Left lobe of liver (tissue), 2 donors: ENCODE results near the gene TOP2A. TPM values are rescaled to one million over a fixed set of nuclear protein-coding genes. Genes with fewer than 3 reads are reported as not detected.
A peak's percentile ranks its signal among the peaks of the same experiment; 100 is the strongest.
"Not testable (repeated sequence)": the region's sequence is repeated elsewhere in the genome, so short reads cannot be mapped to it uniquely, and the experiment has no call there.

Source experiments
- ATAC-seq: fragments of 200-7000 bp; cut with Tn5 transposase; one replicate; pipeline ENCODE4 v1.9.1; 2020; ENCODE audit warnings: mild to moderate bottlenecking, moderate library complexity
- DNase-seq: peaks from one replicate; pipeline ENCODE4 v3.0.0-alpha.2; 2020; ENCODE audit warnings: low spot score
- total RNA-seq: library from RNA; stranded (reverse); gene quantifications from one replicate; pipeline ENCODE4 v1.2.1, GENCODE V29; 2021
- donor health status: DM: no; HTN: no; CAD: no; lungs with moderate emphysema.
- donor health status: DM: no; HTN: yes; CAD: no.

The TOP2A gene
- total RNA-seq, 1 donor from 2014 or later, result 1.8 TPM

DNA sequence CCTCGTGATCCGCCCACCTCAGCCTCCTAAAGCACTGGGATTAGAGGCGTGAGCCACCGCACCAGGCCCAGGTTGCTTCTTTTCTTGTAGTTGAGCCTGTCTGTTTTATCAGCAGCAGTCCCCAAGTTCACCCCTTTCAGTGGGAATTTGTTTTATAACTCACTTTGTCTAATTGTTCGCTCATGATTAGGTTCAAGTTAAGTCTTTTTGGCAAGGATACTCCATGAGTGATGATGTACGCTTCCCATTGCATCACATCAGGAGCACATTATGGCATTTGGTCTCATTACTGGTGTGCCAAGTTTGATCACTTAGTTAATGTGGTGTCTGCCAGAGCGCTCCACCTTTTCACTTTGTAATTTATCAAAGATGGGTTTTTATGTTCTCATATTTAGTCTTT lies 38.7 kb downstream of the TOP2A start:
- ATAC-seq (no peak), DNase-seq (no peak)

DNA sequence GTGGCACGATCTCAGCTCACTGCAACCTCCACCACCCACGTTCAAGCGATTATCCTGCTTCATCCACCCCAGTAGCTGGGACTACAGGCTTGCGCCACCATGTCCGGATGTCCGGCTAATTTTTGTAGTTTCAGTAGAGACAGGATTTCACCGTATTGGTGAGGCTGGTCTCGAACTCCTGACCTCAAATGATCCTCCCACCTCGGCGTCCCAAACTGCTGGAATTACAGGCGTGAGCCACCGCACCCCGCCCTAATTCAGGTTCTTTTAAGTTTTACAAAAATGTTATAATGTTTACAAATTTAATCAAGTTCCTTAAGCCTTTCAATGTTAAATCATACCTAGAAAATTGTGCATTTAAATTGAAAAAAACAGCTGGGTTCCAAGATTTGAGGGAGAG lies 39.9 kb downstream of the TOP2A start:
- DNase-seq, result no peak
- no peak for ATAC-seq

DNA sequence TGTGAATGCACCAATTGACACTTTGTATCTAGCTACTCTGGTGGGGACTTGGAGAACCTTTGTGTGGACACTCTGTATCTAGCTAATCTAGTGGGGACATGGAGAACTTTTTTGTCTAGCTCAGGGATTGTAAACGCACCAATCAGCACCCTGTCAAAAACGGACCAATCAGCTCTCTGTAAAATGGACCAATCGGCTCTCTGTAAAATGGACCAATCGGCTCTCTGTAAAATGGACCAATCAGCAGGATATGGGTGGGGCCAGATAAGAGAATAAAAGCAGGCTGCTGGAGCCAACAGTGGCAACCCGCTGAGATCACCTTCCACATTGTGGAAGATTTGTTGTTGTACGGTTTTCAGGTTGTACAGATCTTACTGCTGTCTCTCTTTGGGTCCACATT lies 41.2 kb downstream of the TOP2A start:
- not testable (repeated sequence) for DNase-seq, ATAC-seq

DNA sequence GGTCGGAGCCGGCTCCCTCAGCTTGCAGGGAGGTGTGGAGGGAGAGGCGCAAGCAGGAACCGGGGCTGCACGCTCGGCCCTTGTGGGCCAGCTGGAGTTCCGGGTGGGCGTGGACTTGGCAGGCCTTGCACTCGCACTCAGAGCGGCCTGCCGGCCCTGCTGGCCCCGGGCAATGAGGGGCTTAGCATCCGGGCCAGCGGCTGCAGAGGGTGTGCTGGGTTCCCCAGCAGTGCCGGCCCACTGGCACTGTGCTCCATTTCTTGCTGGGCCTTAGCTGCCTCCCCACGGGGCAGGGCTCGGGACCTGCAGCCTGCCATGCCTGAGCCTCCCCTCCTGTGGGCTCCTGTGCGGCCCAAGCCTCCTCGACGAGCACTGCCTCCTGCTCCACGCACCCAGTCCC lies 41.9 kb downstream of the TOP2A start:
- peak; percentile 27 for DNase-seq
- not testable (repeated sequence) for ATAC-seq

DNA sequence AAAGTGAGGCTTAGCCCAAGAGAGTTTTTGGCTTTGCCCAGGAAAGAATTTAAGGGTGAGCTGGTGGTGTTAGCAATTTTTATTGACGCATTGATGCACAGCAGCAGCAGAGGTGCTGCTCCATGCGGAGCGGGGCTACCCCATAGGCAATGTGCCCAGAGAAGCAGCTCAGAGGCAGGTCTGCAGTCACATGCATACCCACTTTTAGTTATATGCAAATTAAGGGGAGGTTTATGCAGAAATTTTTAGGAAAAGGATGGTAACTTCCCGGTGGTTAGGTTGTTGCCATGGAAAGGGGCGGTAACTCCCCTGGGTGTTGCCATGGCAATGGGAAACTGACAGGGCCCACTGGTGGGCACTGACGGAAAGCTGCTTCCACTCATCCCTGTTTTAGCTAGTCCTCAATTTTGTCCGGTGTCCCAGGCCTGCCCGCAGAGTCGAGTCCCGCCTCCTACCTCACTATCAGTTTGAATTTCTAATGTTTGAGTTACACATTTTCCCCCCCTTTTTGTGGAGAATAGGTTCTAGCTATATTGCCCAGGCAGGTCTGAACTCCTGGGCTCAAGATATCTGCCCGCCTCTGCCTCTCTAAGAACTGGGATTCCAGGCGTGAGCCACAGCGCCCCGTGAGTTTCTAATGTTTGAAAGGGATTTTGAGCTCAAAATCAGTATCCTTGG lies 42.7 kb downstream of the TOP2A start:
- ATAC-seq (no peak), DNase-seq (peak; percentile 15)

DNA sequence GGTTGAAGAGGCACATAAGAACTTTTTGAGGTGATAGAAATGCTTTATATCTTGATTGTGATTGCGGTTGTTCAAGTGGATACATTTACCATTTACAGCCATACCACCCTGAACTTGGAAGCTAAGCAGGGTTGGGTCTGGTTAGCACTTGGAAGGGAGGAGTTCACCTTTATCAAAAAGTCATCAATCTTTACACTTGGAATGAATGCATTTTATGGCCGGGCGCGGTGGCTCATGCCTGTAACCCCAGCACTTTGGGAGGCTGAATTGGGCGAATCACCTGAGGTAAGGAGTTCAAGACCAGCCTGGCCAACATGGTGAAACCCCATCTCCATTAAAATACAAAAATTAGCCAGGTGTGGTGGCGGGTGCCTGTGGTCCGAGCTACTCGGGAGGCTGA lies 43.7 kb downstream of the TOP2A start:
- DNase-seq, result peak; percentile 8
- ATAC-seq, result no peak

DNA sequence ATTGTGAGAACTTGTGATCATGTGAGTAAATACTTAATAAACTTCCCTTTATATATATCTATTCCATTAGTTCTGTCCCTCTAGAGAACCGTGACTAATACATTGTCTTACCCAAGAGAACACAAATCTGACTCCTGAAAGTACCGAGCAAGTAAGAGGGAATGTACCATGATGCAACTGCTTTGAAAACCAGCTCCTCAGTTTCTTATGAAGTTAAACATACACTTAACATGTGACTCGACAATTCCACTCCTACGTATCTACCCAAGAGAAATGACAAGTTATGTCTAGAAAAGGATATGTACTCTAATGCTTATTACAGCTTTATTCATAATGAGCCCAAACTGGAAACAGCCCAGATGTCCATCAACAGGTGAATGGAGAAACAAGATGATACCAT lies 44.4 kb downstream of the TOP2A start:
- no peak for ATAC-seq

DNA sequence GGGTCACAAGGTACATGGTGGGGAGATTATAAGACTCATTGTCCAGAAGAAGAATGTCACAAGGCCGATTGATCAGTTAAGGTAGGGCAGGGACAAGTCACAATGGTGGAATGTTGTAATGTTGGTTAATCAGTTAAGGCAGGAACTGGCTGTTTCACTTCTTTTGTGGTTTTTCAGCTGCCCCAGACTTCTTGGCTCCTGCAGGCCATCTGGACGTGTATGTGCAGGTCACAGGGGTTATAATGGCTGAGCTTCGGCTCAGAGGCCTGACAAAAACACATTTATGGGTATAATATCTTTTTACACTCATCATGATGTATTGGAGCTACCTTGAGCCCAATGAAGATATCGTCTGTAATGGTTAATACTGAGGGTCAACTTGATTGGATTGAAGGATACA lies 45.1 kb downstream of the TOP2A start:
- DNase-seq, ATAC-seq: not testable (repeated sequence)

More for the DNA sequence above, 44.4 kb downstream of the TOP2A start:
- no peak for DNase-seq

DNA sequence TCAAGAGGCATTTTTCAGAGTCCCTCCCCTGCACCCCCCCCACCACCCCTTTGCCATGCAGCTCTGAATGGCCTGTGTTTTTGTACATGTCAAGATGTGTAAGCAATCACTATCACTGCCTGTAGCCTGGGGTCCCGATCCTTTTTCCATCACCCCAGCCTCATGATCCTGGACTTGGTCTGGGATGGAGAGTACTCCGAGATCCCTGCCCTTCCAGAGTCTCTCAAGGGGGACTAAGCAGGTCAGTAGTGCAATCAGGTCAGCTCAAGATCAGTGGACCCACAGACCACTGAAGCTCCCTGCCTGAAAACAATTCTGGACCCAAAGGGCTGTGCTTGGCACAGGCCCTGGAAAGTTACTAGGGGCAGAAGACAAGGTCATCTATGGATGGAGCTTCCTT lies 45.7 kb downstream of the TOP2A start:
- DNase-seq, result peak; percentile 11

DNA sequence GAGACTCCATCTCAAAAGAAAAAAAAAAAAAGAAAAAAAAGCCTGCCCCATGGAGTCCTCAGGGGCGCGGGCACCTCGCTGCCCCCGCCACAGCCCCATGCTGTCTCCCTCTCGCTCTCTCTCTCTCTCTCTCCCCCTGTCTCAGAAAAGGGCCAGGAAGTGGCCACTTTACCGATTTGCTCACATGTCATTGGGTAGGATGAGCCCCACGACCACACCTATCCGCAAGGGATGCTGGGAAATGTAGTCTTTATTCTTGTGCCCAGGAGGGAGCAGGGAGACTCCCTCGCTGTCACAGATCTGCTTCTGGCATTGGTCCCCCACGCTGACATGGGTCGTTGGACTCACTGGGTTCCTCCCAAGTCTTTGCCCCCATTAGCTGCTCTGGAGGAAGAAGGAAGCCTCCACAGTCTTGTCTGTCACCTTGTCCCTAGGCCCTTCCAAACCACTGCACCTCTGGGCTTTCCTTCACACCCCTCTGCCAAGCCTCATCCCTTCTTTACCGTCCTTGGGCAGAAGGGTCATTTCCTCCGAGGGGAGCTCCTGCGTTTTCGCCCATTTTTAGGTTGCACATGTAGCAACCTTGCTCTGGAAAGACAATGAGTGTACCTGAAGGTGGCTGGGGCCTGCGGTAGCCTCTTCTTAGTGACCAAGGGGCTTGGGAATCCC lies 46.3 kb downstream of the TOP2A start:
- ATAC-seq, result no peak
- DNase-seq, result peak; percentile 28

More for the DNA sequence above, 45.7 kb downstream of the TOP2A start:
- no peak for ATAC-seq

DNA sequence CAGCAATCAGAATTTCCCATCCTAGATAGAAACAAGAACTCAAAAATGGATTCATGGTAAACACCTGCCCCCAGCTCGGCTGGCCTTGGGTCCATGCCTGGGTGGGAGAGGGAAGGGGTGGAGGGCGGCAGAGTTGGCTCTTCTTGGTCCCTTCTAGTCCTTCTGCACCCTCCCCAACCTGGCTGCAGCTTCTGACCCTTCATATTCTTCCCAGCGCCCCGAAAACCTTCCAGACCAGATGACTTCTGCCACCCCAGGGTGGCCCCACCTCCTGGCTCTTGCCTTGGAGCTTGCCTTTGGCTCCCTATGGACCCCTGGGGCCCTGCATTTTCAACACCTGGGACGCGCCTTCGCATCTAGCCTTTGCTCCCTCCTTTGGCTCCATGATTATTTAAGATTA lies 47.8 kb downstream of the TOP2A start:
- ATAC-seq, result no peak
- no peak for DNase-seq

DNA sequence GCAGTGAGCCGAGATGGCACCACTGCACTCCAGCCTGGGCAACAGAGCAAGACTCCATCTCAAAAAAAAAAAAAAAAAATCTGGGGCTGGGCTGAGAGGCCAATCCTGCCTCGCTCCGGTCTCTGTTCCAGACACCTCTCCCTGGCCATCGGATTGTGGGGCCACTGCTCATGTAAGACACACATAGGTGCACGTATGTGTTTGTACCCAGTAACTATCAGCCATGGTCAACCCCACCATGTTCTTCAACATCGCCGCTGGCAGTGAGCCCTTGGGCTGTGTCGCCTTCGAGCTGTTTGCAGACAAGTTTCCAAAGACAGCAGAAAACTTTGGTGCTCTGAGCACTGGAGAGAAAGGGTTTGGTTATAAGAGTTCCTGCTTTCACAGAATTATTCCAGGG lies 50.0 kb downstream of the TOP2A start:
- not testable (repeated sequence) for DNase-seq, ATAC-seq

DNA sequence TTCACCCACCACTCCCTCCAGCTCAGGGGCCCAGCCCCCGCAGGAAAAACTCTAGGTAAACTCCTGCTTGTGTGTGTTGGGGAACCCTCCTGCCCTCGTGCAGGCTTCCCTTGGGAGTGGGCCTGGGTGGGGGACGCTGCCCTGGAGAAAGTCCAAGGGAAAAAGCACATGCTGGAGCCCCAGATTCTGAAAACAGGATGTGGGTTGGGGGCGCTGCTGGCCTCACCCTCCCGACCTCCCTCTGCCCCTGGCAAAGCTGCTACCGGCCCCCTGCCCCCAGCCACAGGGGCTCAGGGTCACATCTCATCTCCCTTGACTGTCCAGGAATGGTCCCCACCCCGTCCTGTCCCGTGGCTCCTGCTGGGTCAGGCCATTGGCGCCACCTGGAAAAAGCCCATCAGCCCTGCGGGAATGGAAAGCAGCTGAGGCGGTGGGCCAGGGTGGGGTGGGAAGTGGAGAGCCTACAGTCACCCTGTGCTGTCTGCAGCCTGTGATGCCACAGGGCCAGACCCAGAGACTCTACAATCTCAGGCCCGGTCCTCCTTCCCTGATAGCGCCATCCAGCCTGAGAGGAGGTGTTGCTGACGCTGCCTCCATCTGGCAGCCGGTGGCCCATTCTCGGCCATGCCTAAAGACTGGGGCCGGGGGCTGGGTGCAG lies 50.7 kb downstream of the TOP2A start:
- DNase-seq, result no peak
- ATAC-seq, result no peak

DNA sequence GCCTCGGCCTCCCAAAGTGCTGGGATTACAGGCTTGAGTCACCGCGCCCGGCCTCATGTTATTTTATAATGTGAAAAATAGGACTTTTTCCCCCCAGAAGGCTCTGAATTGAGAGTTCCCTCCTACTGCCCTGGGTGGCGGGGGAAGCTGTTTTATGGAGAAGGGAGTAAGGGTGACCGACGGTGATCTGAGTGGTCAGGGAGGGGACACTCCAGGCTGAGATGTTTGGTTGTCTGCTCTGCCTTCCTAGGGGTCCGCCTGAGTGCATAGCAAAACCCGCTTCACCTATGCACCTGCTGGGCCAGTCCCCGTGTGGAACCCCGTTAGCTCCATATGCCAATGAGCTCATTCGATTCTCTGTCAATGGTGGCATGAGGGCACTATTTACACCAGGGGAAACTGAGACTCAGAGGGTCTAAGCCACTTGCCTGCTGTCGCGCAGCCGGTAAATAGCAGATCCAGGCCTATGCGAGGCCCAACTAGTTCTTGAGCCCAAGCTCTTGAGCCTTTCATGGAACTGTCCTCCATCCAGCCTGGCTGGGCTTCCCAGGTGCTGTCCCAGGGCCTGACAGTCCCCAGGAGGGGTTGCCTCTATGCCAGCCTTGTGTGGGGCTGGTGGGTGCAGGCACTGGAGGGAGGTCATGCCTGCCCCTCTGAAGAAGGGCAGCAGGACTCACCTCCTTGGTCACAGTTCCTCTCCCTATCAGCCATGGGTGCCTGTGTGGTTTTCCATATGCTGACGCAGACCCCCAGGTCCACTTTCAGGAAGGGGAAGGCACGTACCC lies 51.4 kb downstream of the TOP2A start:
- DNase-seq, result no peak
- no peak for ATAC-seq

DNA sequence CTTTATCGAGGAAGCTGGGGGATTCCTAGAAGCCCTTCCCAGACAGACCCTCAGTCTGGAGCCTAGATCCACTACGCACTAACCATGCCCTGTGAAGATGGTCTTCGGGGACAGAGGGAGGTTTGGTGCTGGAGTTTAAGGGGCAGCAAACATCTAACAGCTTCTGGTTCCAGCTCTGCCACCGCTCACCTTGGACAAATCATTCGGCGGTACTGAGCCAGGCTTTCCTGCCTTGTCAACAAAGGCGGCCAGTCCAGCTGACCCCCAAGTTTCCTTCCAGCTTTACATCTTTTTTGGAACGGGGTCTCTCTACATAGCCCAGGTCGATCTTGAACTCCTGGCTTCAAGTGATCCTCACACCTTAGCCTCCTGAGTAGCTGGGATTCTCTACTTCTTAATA lies 52.8 kb downstream of the TOP2A start:
- ATAC-seq, result no peak
- no peak for DNase-seq

DNA sequence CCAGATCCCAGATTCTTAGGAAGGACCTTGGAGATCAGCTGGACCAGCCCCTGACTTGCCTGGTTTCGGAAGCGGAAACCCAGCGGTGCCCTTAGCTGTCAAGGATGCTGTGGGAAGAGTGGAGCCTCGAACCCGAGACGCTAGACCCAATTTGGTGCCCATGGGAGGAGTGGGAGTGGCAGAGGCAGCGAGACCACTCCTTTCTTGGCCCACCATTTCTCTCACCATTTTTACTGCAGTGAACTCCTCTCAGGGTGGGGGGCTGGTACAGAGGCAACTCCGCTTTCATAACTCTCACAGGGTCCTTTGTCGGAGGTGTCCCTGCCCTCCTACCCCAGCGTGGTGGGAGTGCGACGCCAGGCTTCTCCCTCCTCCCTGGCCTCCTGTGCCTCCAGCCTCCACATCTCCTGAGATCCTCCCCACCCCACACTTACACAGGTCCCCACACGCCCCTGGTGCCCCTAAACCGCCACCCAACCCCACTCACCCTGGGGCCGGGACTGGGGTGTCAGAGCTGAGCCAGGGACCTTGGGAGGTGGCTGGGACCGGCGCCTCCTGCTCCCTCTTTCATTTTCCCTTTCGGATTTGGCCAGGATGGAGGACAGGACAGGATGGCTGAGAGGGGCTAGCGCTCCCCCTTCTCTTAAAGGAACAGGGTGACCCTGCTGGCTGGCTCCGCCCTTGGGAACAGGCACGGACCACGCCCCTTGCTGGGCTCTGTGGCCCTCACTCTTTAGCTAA lies 53.4 kb downstream of the TOP2A start, which contains the start of gene GJD3:
GJD3 (minus strand) TSS at position 617 of the 741 bp plus-strand sequence. CDS start 922 bp downstream, outside the sequence.
- DNase-seq, result peak; percentile 44
- no peak for ATAC-seq

DNA sequence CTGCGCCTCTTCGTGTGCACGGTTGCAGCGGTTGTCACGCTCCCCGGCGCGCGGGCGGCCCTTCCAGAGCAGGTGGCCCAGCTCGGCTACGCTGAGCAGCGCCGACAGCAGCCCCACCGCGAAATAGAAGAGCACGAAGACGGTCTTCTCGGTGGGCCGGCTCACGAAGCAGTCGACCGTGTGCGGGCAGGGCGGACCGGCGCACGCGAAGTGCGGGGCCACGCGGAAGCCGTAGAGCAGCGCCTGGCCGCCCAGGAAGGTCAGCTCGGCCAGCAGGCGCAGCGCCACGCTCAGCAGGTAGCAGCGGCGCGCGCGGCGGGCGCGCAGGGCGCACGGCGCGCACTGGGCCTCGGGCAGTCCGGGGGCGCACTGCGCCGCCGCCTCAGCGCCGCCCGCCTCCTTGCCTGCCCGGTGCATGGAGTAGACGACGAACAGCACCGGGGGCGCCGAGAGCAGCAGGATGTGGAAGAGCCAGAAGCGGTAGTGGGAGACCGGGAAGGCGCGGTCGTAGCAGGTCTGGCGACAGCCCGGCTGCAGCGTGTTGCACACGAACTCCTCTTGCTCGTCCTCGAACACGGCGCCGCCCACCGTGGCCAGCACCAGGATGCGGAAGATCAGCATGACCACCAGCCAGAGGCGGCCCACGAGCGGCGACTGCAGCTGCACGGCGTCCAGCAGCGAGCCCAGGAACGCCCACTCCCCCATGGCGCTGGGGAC lies 54.4 kb downstream of the TOP2A start:
- DNase-seq (peak; percentile 57), ATAC-seq (peak; percentile 70)

DNA sequence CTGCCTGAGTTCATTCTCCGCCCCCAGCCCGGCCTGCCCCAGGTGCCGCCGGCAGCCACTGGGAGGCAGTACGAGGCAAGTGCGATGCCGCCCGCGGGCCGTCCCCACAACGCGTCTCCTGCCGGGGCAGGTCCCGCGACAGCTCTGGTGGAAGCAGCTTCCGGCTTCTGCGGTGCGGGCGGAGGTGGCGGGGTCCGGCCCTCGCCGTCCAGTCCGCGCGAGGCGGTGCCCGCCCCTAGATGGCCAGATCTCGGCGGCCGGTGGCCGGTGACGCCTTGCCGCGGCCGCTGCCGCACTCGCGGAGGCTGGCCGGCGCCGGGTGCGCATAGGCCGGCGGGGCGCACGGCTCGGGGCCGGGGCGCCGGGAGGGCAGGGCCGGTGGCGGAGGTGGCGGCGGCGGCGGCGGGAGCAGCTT lies 55.0 kb downstream of the TOP2A start:
- ATAC-seq (peak; percentile 81), DNase-seq (peak; percentile 77)

DNA sequence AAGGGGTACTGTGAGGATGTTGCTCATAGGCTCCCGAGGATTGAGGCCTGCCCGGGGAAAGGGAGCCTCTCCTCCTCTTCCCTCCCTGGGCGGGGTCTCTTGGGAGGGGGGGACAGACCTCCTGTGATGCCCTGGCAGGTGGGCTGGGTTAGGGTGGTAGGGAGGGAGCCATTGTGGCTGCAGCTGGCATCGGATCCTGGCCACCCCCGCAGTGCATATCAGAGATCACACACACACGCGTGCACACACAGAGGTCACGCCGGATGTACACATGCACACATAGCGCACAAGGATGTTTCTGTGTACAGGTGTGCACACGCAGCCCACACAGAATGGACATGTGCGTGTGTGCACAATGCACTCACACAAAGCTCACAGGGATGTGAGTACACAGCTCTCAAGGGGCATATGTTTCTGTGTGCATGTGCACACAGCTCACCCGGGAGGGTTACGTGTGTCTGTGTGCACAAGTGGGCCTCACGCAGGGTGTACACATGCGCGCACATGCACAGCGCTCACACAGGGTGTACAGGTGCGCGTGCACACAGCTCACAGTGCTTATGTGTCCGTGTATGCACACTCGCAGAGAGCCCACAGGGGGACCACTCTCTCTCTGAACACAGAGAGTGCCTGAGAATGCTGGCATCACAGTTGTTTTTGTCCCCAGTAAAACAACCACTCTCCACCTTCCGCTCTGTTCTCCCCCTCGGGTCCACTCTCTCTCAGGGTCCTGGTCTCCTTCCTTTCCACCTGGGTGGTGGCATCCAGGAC lies 55.6 kb downstream of the TOP2A start:
- no peak for ATAC-seq
- peak; percentile 47 for DNase-seq
